Heart left ventricle (tissue), 13 donors: ENCODE results near the gene PASK.

ENCODE experiments used
- POLR2A ChIP-seq, 2 donors: fragments of 450-650 bp; IDR thresholded peaks; one replicate each; pipeline ENCODE4 v1.6.1; 2017; ENCODE audit warnings: antibody characterized with exemption in 2 of 2, mild to moderate bottlenecking in 2 of 2, moderate library complexity in 2 of 2
- TF ChIP-seq, protein P1 (sequence below), 12 donors: fragments of 200-600 bp; sonication (generic) in 4 of 12; IDR thresholded peaks; one replicate each; pipeline versions ENCODE4 v1.5.0 to v1.8.0; 2018 to 2022; ENCODE audit warnings: antibody characterized with exemption in 12 of 12, mild to moderate bottlenecking in 5 of 12
- donor health status: ischemic (EF 13 %, LVEDD 7.1; RV severe dilation, severe dysfunction).
- donor health status: DM: no; HTN: yes; CAD: no.
- donor health status: DM: no; HTN: no; CAD: no.
- donor health status: ischemic (EF 25% LVEDD 6.9; RV normal size, moderate dysfunction).
- donor health status: ischemic (EF 25% LVEDD 5.7; RV mildly dilated, moderate dysfunction).
- donor health status: ischemic (EF 35%, LVEDD 5.7; RV mildly dilated, moderate dysfunction).
- donor health status: nonischemic (EF 11% LVEDD 7.7; RV severe dilation, severe dysfunction).
- donor health status: DM: yes; HTN: yes; CAD: no.
- donor health status: PGD.
- donor health status: ischemic (EF 29% LVEDD 5.4; RV normal size, mild dysfunction).
- donor health status: nonischemic (EF 23%, LVEDD 6.1; RV moderate dilation, normal function).

DNA sequence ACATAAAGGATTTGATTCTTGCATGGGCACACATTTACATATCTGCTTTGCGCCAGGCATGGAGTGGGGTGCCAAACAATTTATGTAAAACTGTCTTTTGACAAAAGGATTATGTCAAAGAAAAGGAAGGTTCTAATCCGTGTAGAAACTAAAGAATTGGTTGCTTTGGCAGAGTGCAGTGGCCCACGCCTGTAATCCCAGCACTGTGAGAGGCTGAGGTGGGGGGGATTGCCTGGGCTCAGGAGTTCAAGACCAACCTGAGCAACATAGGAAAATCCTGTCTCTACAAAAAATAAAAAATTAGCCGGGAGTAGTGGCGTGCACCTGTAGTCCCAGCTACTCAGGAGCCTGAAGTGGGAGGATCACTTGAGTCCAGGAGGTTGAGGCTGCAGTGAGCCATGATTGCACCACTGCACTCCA, 46.1 kb downstream of the PASK start:
- TF ChIP-seq, protein P1, sequence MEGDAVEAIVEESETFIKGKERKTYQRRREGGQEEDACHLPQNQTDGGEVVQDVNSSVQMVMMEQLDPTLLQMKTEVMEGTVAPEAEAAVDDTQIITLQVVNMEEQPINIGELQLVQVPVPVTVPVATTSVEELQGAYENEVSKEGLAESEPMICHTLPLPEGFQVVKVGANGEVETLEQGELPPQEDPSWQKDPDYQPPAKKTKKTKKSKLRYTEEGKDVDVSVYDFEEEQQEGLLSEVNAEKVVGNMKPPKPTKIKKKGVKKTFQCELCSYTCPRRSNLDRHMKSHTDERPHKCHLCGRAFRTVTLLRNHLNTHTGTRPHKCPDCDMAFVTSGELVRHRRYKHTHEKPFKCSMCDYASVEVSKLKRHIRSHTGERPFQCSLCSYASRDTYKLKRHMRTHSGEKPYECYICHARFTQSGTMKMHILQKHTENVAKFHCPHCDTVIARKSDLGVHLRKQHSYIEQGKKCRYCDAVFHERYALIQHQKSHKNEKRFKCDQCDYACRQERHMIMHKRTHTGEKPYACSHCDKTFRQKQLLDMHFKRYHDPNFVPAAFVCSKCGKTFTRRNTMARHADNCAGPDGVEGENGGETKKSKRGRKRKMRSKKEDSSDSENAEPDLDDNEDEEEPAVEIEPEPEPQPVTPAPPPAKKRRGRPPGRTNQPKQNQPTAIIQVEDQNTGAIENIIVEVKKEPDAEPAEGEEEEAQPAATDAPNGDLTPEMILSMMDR (IDR thresholded peaks at IDR 0.05): no peak
- TF ChIP-seq POLR2A (IDR thresholded peaks at IDR 0.05): no peak
